GM12874 (cell line): ENCODE results near the gene VGLL2.

Source experiments
- TF ChIP-seq, protein P1 (sequence below): IDR thresholded peaks from 2 replicates; pipeline ENCODE4 v1.5.1; 2011; ENCODE audit warnings: low read depth, mild to moderate bottlenecking, control low read depth, low read length, moderate library complexity; ENCODE audit not compliant: insufficient read depth

VGLL2 gene

DNA sequence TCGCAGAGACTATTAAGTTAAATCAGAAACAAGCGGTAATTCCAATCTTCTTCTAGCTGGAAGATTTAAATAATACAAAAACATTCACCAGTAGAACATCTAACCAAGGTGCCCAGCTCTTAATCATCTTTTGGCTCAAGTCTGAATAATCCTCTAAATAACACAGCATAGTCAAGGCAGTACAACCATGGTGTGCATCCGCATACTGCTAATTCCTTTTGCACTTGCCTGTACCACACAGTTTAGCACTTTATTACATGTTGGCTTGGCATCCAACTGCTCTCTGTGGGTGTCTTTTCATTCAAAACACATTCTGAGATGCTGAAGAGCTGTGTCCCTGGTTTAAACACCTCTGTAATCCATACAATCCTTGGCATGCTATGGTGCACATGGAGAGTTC lies 42.3 kb downstream of the VGLL2 start:
- TF ChIP-seq, protein P1, sequence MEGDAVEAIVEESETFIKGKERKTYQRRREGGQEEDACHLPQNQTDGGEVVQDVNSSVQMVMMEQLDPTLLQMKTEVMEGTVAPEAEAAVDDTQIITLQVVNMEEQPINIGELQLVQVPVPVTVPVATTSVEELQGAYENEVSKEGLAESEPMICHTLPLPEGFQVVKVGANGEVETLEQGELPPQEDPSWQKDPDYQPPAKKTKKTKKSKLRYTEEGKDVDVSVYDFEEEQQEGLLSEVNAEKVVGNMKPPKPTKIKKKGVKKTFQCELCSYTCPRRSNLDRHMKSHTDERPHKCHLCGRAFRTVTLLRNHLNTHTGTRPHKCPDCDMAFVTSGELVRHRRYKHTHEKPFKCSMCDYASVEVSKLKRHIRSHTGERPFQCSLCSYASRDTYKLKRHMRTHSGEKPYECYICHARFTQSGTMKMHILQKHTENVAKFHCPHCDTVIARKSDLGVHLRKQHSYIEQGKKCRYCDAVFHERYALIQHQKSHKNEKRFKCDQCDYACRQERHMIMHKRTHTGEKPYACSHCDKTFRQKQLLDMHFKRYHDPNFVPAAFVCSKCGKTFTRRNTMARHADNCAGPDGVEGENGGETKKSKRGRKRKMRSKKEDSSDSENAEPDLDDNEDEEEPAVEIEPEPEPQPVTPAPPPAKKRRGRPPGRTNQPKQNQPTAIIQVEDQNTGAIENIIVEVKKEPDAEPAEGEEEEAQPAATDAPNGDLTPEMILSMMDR, result no peak

DNA sequence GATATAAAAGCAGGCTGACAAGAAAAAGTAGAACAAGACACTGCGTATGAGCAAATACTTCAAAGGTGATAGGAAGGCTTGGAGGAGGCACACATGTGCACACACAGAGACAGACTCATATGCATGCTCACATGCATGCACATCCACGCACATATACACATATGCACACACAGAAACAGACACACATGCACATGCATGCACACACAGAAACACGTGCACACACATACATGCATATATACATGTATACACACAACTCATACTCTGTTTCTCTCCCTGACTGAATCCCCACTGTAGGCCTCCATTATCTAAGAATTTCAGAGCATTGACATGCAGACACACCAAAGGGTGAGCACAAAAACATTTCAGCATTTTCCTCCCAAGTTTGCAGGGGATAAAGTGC lies 43.7 kb downstream of the VGLL2 start:
- TF ChIP-seq, protein P1, result no peak

DNA sequence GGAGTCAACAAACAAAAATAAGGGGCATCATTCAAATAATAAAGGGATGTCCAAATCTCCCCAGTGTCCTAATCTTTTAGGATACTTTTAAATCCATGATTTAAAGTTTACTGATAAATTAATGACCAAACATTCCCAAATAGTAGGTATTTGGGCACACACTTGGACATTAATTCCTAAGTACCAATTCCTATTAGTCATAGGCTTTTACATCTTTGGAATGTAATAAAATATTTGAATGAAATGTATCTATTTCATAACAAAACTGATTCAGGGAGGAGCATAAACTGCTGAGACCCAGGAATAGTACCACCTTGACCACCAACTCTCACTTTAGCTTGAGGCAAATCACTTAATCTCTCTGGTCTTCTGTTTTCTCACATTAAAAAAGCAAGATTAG lies 44.3 kb downstream of the VGLL2 start:
- TF ChIP-seq, protein P1, result no peak

DNA sequence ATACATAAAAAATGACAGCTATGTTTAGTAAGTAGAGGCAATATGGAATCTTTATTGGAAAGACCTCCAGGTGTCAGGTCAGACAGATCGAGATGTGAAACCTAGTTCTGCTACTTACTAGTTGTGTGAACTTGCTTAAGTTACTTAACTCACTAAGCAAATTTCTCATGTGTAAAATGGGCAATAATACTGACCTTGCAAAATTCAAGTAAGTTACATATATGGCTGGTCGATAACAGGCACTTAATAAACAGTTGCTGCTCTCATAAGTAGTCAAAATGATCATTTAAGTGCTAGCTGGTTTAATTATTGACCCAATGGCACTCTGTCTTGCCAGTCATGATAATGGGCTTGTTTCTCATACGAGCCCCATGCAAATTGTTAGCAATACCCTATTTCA lies 46.0 kb downstream of the VGLL2 start:
- TF ChIP-seq, protein P1, result no peak

DNA sequence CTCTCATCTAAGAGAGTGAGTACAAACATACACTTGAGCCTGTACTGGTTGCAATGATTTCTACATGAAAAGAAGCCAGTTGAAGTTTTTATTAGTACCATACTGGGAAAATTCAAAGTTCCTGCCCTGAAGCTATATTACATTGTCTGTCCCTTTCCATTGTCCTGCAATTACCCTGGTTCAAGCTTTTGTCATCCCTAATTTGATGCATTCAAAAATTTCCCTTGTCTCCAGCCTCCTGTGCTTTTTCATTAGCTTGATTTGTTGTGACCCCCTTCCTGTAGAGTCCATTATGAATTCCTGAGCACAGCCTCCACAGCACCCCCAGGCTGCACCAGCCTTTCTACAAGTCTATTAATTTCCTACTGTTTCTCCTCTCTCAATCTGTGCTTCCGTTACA lies 46.4 kb downstream of the VGLL2 start:
- TF ChIP-seq, protein P1, result no peak

DNA sequence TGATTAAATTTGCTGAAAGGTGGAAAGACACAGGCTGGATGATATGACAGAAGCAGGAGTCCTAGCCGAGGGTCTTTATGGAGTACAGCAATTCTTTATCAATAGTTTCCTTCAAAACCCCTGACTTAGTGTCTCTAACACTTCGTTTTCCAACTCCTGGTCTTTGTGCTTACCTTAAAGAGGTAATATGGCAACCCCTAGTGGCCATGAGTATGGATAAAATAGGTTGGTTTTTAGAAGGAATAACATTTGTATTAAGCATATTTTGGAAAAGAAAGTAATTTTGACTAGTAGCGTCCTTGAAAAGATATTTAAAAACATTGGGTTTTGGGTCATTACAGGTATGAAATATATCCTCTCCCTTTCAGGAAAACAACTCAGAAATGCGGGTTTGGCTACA lies 51.9 kb downstream of the VGLL2 start:
- TF ChIP-seq, protein P1, result peak; percentile 15; the same call in 1 of the 2 replicates
